Ishikawa (cell line): ENCODE data around the gene DYRK1B.
A peak's percentile ranks its signal among the peaks of the same experiment; 100 is the strongest.

Experiments
- CEBPB ChIP-seq: IDR thresholded peaks from 2 replicates; pipeline ENCODE4 v1.6.1; 2012
- CREB1 ChIP-seq: IDR thresholded peaks from 2 replicates; pipeline ENCODE4 v1.6.1; 2012; ENCODE audit warnings: low read depth
- EGR1 ChIP-seq: IDR thresholded peaks from 2 replicates; pipeline ENCODE4 v1.6.1; 2012
- EP300 ChIP-seq: IDR thresholded peaks from 2 replicates; pipeline ENCODE4 v1.6.1; 2012; ENCODE audit warnings: borderline replicate concordance
- FOXM1 ChIP-seq: IDR thresholded peaks from 2 replicates; pipeline ENCODE4 v1.6.1; 2012; ENCODE audit warnings: low read depth, borderline replicate concordance
- NFIC ChIP-seq: IDR thresholded peaks from 2 replicates; pipeline ENCODE4 v1.6.1; 2012
- RAD21 ChIP-seq: IDR thresholded peaks from 2 replicates; pipeline ENCODE4 v1.6.1; 2012; ENCODE audit warnings: low read depth
- TAF1 ChIP-seq: IDR thresholded peaks from 2 replicates; pipeline ENCODE4 v1.6.1; 2012; ENCODE audit warnings: low read depth, mild to moderate bottlenecking
- TCF12 ChIP-seq: IDR thresholded peaks from 2 replicates; pipeline ENCODE4 v1.6.1; 2012; ENCODE audit warnings: low read depth
- TEAD4 ChIP-seq: IDR thresholded peaks from 2 replicates; pipeline ENCODE4 v1.6.1; 2012
- YY1 ChIP-seq: IDR thresholded peaks from 2 replicates; pipeline ENCODE4 v1.6.1; 2012; ENCODE audit warnings: low read depth
- ZBTB7A ChIP-seq: IDR thresholded peaks from 2 replicates; pipeline ENCODE4 v1.6.1; 2012; ENCODE audit warnings: low read depth
- TF ChIP-seq, protein P1 (sequence below): IDR thresholded peaks from 2 replicates; pipeline ENCODE4 v1.6.1; 2012
- TF ChIP-seq, protein P2 (sequence below): IDR thresholded peaks from 2 replicates; pipeline ENCODE4 v1.6.1; 2012; ENCODE audit warnings: low read depth, mild to moderate bottlenecking
- TF ChIP-seq, protein P3 (sequence below): IDR thresholded peaks from 2 replicates; pipeline ENCODE4 v1.6.1; 2012

DYRK1B gene

GRCh38 chr19:39802958-39803357, 31.0 kb downstream of the DYRK1B start:
- TF ChIP-seq, protein P1, sequence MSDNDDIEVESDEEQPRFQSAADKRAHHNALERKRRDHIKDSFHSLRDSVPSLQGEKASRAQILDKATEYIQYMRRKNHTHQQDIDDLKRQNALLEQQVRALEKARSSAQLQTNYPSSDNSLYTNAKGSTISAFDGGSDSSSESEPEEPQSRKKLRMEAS = no peak
- no peak for TF ChIP-seq CEBPB
- TF ChIP-seq NFIC = no peak
- TF ChIP-seq ZBTB7A = no peak
- no peak for TF ChIP-seq EP300
- no peak for TF ChIP-seq RAD21
- TF ChIP-seq CREB1 = no peak
- no peak for TF ChIP-seq TAF1
- TF ChIP-seq YY1 = no peak
- no peak for TF ChIP-seq TEAD4

GRCh38 chr19:39797083-39797482, 36.9 kb downstream of the DYRK1B start:
- TF ChIP-seq YY1 = no peak
- TF ChIP-seq, protein P1 = no peak
- TF ChIP-seq EGR1 = no peak
- TF ChIP-seq FOXM1 = no peak
- no peak for TF ChIP-seq CEBPB
- TF ChIP-seq TAF1 = no peak
- no peak for TF ChIP-seq CREB1
- TF ChIP-seq RAD21 = no peak

GRCh38 chr19:39796000-39796498, 37.9 kb downstream of the DYRK1B start:
- TF ChIP-seq, protein P1 = no peak
- TF ChIP-seq TEAD4 (no peak), EP300 (no peak), EGR1 (no peak)

DNA sequence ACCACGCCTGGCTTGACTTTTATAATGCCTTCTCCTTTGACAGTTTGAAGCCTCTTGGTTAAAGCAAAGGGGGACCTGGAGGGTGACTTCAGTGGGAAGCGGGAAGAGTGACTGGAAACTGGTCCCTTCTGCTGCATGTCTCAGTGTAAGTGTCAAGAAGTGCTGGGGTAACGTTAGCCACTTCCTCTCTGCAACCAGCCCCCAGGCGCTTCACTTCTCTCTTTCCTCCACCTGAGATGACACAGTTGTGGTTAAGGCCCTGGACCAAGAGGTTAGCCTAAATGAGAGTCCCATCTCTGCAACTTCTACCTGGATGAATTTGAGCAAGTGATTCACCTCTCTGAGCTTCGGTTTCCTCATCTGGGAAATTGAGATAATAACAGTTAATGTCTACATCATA, 39.0 kb downstream of the DYRK1B start:
- TF ChIP-seq ZBTB7A (no peak), NFIC (no peak), FOXM1 (no peak)

GRCh38 chr19:39792999-39793546, 40.9 kb downstream of the DYRK1B start:
- peak; percentile 90 for TF ChIP-seq RAD21
- TF ChIP-seq TEAD4 = no peak

GRCh38 chr19:39788244-39788643, 45.7 kb downstream of the DYRK1B start:
- TF ChIP-seq EGR1 (no peak), FOXM1 (no peak), YY1 (no peak), TCF12 (no peak), TEAD4 (no peak), RAD21 (no peak), NFIC (no peak), TAF1 (no peak), EP300 (no peak), CEBPB (no peak), ZBTB7A (no peak), CREB1 (no peak)
- TF ChIP-seq, protein P2, sequence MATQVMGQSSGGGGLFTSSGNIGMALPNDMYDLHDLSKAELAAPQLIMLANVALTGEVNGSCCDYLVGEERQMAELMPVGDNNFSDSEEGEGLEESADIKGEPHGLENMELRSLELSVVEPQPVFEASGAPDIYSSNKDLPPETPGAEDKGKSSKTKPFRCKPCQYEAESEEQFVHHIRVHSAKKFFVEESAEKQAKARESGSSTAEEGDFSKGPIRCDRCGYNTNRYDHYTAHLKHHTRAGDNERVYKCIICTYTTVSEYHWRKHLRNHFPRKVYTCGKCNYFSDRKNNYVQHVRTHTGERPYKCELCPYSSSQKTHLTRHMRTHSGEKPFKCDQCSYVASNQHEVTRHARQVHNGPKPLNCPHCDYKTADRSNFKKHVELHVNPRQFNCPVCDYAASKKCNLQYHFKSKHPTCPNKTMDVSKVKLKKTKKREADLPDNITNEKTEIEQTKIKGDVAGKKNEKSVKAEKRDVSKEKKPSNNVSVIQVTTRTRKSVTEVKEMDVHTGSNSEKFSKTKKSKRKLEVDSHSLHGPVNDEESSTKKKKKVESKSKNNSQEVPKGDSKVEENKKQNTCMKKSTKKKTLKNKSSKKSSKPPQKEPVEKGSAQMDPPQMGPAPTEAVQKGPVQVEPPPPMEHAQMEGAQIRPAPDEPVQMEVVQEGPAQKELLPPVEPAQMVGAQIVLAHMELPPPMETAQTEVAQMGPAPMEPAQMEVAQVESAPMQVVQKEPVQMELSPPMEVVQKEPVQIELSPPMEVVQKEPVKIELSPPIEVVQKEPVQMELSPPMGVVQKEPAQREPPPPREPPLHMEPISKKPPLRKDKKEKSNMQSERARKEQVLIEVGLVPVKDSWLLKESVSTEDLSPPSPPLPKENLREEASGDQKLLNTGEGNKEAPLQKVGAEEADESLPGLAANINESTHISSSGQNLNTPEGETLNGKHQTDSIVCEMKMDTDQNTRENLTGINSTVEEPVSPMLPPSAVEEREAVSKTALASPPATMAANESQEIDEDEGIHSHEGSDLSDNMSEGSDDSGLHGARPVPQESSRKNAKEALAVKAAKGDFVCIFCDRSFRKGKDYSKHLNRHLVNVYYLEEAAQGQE = no peak
- TF ChIP-seq, protein P3, sequence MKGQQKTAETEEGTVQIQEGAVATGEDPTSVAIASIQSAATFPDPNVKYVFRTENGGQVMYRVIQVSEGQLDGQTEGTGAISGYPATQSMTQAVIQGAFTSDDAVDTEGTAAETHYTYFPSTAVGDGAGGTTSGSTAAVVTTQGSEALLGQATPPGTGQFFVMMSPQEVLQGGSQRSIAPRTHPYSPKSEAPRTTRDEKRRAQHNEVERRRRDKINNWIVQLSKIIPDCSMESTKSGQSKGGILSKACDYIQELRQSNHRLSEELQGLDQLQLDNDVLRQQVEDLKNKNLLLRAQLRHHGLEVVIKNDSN = no peak
- TF ChIP-seq, protein P1 = no peak

- TF ChIP-seq, protein P3 = no peak
- TF ChIP-seq ZBTB7A = no peak
- no peak for TF ChIP-seq FOXM1
- TF ChIP-seq RAD21 = no peak
- TF ChIP-seq TCF12 = no peak
- TF ChIP-seq, protein P1 = no peak
- no peak for TF ChIP-seq TEAD4
These were observed 53.1 kb downstream of the DYRK1B start for GRCh38 chr19:39780894-39781293.

GRCh38 chr19:39778763-39779162, 55.2 kb downstream of the DYRK1B start, which contains the start of gene LEUTX:
Gene LEUTX (plus strand): TSS chr19:39778854. CDS start chr19:39778921, 67 bp downstream.
- TF ChIP-seq TAF1 (no peak), CREB1 (no peak), TEAD4 (no peak), EGR1 (no peak), CEBPB (no peak), FOXM1 (no peak), RAD21 (no peak), EP300 (no peak), ZBTB7A (no peak), TCF12 (no peak), NFIC (no peak), YY1 (no peak)
- TF ChIP-seq, protein P2 = no peak
- TF ChIP-seq, protein P3 = no peak
- TF ChIP-seq, protein P1 = no peak
